Smooth muscle cell of the brain vasculature (primary cell): ENCODE measurements around the gene SLC2A11.

Source experiments
- DNase-seq: peaks from one replicate; pipeline ENCODE4 v3.0.0-alpha.2; 2012; ENCODE audit warnings: low read depth, low spot score

SLC2A11 gene

GRCh38 chr22:23832226-23833016 lies 25.3 kb upstream of the SLC2A11 start:
- no peak for DNase-seq

DNA sequence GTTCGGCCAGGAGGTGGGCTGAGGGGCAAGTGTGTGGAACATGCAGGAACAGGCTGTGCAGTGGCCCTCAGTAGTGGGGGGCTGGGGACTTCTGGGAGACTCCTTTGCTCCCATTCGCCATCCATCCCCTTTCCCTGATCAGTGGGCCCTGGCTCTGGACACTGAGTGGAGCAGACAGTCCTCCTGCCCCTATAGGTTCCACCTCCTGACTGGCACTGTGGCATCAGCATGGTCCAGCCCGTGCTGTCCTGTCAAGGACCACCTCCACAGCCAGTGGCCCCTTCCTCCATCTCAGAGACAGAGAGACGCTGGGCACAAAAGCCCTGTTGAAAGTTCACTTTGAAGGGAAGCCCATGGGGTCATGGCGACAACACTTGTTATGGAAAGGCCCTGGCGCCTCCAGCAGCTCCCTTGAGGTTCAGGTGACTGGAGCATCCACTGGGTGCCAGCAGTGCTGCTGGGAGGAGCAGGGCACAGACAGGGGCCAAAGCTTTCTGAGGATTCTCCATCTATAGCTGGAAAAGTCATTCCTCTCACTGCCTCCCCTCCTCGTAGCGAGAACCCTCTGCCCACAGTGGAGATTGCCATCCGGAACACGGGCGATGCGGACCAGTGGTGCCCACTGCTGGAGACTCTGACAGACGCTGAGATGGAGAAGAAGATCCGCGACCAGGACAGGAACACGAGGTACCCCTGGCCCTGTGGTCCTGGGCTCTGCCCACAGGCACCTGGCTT lies 24.5 kb upstream of the SLC2A11 start:
- no peak for DNase-seq

GRCh38 chr22:23833911-23834317 lies 23.8 kb upstream of the SLC2A11 start:
- DNase-seq = no peak

GRCh38 chr22:23834406-23834792 lies 23.3 kb upstream of the SLC2A11 start:
- no peak for DNase-seq

GRCh38 chr22:23834793-23835483 lies 22.7 kb upstream of the SLC2A11 start:
- DNase-seq = no peak

GRCh38 chr22:23835484-23836144 lies 22.1 kb upstream of the SLC2A11 start:
- DNase-seq = no peak

GRCh38 chr22:23836281-23836680 lies 21.4 kb upstream of the SLC2A11 start:
- no peak for DNase-seq

GRCh38 chr22:23836692-23837495 lies 20.8 kb upstream of the SLC2A11 start:
- DNase-seq = no peak

DNA sequence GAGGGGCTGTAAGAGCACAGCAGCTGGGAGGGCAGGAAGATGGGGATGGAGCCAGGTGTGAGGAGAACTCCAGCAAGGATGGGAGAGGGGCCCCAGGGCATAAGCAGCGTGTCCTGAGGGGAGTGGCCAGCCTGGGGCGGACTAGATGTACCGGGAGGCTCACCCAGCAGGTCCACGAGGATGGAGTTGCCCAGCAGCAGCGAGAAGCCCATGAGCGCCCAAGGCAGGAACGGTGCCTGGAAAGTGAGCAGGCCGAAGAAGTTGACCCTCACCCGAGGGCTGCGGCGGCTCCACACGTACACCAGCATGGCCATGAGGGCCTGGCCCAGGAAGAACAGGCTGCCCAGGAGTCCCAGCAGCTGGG lies 20.2 kb upstream of the SLC2A11 start:
- DNase-seq = no peak

- DNase-seq = no peak
Measured at GRCh38 chr22:23837911-23838680, 19.6 kb upstream of the SLC2A11 start.

DNA sequence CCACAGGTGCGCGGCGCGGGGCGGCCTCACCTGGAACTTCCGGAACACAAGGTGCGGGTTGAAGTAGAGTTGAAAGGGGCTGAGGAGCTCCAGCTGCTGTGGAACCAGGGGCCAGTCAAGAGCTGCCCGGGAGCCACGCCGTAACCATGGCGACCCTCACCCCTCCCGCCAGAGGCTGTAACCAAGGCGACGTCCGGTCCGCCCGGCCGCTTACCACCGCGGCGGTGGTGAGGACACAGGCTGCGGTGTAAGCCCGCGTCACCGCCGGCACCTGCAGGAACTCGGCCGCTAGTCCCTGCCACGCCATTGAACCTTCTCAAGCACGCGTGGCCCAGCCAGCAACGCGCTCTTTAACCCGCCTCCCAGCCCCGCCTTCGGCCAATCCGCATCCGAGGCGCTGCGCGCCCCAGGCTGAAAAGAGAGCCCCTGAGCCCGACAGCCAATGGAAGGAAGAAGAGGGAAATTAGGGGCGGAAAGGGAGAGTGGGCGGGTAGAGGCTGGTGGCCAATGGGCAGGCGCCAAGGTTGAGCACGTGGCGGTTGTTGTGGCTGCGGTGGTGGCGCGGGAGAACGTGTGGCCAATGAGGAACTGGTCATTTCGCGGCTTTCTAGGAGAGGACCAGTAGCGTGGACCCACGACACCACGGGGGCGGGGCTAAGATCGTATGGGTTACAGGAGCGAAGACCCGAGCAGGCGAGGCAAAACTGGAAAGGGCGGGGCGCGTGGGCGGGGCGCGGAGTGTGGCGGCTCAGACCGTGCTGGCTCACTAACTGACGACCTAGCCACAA lies 18.8 kb upstream of the SLC2A11 start, which contains the start of gene DERL3:
Gene DERL3 (minus strand): TSS at position 326 of the 788 bp plus-strand sequence. CDS start 19 bp downstream, at position 307.
- DNase-seq = peak; percentile 91

DNA sequence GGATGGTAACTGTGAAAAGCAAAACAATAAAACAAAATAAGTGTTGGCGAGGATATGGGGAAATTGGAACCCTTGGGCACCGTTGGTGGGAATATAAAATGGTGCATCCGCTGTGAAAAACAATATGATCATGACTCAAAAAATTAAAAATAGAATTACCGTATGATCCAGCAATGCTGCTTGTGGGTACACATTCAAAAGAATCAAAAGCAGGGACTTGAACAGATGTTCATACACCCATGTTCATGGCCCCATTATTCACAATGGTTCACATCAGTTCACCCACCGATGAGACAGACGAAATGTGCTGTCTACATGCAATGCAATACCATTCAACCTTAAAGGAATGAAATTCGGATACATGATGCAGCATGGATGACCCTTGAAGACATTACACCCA lies 17.6 kb upstream of the SLC2A11 start:
- DNase-seq = no peak

DNA sequence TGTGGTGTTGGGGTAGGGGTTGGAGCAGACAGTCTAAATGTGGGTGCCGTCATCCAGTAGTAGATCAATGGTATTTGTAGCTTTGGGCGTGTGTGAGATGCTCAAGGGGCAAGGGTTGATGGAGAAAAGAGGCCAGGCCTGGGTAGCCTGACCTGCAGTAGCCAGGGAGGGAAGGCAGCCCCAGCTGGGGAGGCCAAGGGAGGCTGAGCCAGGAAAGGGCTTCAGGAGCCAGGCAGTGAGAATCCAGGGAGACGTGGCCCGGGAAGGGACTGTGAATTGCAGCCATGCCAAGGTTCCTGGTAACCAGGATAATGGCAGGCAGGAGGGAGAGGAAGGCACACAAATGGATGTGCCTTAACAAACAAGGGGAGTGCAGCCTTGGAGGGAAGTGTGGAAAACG lies 16.4 kb upstream of the SLC2A11 start:
- DNase-seq = no peak

- no peak for DNase-seq
Measured at GRCh38 chr22:23841736-23842445, 15.8 kb upstream of the SLC2A11 start.

DNA sequence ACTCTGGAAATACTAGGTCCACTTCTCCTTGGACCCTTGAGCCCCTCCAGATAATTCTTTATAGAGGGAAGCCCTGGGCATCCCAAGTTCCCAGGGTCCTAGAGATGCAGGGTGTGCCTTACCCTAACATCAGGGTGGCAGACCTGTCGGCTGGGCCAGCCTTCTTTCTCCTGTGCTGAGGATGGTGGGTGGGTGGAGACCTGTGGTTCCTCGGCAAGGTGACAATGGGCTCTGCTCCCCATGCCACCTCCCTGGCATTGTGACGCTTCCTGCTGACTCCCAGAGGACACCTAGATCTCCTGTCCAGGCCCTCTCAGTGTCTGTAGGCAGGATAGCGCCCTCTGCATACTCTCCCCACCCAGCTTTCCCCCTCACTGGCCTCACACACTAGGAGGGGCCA lies 15.1 kb upstream of the SLC2A11 start:
- no peak for DNase-seq

DNA sequence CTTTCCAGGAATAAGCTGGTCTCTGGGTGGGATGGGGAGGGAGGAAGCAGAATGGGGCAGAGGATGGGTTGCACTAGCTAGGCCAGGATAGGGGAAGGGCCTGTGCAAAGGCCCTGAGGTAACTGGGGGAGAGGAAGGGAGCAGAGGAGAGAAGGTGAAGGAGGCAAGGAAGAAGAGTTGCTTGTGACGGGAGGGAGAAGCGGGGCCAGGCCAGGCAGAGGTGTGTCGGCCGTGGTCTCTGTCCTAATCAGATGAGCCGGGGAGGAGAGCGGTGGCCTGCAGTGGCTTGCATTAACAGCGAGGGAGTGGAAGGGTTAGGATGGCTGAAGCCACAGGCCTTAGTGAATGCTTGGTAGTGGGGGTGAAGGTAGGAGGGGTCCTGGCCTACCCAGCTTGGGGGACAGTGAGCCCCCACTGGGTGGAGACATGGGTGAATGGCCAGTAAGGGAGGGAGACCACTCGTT lies 12.9 kb upstream of the SLC2A11 start:
- no peak for DNase-seq

- no peak for DNase-seq
Measured at GRCh38 chr22:23845265-23846080, 12.2 kb upstream of the SLC2A11 start.

DNA sequence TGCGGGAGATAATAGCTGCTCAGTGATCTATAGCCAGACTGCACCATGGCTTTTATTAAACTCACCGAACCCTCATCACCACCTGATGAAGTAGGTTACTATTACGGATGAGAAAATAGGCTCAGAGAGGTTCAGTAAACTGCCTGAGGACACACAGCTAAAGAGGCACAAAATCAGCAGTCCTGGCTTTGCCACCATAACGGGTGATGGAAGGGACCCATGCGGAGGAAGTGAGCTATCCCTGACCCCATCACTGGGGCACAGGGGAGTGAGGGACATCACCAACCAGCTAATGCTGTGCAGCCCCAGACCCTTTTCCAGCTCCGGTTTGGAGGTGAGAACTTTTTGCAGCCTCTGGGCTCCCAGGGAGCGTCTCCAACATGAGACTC lies 11.6 kb upstream of the SLC2A11 start:
- no peak for DNase-seq
